Activated CD4-positive, alpha-beta T cell treated with anti-CD3 and anti-CD28 coated beads, Interleukin-2, amount 50 U/mL, for 1 hour (primary cell): ENCODE results near the gene JTB.
"Not testable (repeated sequence)": the region's sequence is repeated elsewhere in the genome, so short reads cannot be mapped to it uniquely, and the experiment has no call there.

Source experiments
- DNase-seq: peaks from one replicate; pipeline ENCODE4 v3.0.0-alpha.2; 2020

JTB gene

DNA sequence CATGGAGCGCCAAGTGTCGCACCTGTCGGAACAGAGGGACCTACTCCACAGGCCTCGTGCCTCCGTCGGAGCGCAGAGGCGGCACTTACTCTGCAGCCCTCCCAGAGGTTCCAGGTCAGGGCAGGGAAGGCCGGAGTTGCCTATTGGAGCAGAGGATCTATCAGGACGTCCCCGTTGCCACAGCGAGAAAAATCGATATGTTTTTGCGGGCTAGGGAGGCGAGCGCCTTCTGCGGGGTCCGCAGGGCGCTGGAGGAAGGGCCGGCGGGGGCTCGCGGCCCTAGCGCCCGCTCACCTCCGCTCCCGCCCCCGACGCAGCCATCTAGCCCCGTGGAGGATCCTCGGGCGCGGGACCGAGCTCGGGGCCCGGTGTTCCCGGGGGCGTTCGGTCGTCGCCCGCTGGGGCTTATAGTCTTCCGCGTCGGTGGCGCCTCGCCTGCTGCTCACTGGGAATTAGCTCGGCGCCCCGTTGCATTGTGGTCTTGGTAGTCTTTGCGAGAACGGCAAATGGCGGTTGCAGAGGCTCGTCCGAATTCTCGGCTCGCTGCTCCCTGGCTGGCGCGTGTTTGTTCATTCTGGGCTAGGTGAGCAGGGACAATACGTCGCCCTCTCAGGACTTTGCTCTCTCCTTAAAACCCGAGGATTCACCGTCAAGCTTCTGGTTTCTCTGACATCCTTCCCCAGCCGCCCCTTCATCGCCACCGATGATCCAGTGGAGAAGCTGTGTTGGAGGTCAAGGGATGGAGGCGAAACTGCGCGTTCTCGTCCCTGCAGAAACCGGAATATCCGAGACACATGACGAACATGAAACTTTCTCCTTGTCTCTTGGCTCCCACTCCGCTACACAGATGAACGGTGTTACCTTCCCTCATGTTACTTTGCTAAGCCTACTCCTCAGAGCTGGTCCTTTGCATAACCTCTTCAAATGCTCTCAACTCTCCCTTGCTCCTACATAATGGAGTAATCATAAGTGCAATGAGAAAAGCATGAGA is at the start of gene JTB:
JTB (minus strand) TSS at position 425 of the 991 bp plus-strand sequence; CDS start at position 3, 422 bp downstream.
- peak; percentile 85 for DNase-seq

DNA sequence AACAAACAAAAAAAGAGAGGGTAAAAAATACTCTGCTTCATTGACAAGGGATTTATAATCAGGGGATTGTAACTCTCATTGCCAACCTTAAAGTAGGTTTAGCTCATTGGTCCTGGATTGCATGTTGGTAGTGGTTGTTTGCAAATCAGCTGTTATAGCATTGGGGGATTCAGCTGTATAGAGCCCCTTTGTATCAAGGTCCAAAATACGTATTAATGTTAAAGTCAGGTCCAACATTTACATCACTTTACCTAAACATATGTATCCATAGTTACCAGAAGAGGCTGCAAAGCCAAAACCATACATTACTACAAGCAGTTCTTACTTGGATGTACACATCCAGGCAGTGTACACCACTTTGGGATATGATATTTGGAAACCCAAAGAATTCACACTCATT is 42.5 kb upstream of the JTB start:
- no peak for DNase-seq

DNA sequence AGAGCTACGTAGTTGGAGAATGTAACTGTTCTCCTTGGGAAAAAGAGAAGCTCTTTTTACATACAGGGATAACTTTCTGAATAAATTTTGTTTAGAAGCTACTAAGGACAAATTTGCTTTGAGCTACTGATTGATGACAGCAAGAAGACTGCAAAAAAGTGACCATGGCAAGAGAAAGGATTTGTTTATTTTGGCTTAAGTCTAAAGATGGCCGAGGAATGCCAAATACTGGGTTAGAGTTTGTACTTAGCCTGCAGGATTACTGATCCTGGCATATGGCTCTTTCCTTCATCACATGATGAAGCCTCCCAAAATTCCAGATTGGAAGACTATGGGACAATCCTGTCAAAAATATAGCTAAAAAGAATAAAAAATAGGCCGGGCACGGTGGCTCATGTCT is 41.8 kb upstream of the JTB start:
- no peak for DNase-seq

DNA sequence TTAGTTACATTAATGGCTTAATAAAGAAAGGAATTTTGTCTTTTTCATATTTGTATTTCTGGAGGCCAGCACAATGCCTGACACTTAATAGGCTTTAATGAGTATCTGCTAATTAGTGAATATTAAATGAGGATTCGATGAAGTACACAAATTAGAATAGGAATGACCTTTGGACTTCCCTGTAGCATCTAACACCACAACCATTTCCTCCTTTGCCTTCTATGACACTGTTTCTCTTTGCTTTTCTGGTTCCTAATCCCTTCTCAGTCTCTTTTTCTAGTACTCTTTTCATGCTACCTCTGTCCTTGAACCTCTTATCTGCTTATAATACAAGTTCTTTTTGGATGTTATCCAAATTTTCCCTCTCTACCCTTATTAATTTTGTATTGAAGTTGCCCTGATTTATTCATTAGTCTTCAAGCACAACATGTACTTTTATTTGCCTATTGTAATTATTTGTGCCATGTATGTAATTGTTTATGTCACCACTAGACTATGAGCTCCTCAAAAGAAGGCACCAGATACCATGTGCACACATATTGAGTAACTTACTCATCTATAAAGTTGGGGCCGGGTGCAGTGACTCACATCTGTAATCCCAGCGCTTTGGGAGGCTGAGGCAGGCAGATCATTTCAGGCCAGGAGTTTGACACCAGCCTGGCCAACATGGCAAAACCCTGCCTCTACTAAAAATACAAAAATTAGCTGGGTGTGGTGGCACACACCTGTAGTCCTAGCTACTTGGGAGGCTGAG is 36.9 kb upstream of the JTB start:
- DNase-seq, result no peak

DNA sequence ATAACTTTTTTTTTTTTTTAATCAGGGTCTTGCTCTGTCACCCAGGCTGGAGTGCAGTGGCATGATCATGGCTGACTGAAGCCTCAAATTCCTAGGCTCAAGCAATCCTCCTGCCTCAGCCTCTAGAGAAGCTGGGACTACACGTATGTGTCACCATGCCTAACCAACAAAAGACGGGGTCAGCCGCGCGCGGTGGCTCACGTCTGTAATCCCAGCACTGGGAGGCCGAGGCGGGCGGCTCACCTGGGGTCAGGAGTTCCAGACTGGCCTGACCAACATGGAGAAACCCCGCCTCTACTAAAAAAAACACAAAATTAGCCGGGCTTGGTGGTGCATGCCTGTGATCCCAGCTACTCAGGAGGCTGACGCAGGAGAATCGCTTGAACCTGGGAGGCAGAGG is 35.1 kb upstream of the JTB start:
- not testable (repeated sequence) for DNase-seq

DNA sequence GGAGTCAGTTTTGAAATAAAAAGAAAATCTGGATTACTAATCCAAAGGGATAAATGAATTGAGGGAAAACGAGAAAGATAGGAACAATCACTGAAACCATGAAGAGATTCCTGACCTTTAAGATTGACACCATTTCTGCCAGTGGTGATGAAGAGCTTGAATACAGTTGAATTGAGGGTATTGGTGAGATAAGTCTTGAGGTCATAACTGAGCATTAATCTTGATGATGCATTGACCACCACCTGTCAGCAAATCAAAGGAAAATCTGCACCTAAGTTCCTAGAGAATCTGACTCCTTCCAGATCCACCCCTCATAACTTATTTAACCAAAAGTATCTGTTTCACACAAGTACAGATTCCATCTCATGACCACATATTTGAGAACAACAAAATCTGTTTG is 34.7 kb upstream of the JTB start:
- no peak for DNase-seq

DNA sequence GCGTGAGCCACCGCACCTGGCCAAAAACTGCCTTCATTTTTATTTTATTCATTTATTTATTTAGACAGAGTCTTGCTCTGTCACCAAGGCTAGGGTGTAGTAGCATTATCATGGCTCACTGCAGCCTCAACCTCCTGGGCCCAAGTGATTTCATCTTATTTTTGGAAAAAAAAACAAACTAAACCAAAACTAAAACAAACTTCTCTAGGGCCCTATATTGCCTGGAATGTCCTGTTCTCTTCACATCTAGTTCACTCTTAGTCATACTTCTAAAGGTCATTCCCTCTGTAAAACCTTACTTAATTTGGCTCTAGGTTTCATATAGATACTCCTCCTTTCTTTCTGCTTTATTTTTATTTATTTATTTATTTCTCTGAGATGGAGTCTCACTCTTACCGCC is 28.7 kb upstream of the JTB start:
- DNase-seq, result no peak

DNA sequence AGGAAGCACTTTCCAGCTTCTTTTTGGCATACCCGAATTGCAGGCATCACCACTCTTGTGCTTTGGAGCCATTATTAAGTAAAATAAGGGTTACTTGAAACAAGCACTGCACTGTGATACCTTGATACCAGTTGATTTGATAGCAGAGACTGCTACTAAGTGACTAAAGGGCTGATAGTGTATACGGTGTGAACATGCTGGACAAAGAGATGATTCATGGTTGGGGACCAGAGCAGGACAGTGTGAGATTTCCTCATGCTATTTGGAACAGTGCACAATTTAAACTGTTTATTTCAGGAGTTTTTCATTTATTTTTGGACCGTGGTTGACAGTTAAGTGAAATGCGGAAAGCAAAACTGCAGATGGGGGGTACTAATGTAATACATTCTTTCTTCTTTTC is 22.9 kb upstream of the JTB start:
- DNase-seq, result no peak

DNA sequence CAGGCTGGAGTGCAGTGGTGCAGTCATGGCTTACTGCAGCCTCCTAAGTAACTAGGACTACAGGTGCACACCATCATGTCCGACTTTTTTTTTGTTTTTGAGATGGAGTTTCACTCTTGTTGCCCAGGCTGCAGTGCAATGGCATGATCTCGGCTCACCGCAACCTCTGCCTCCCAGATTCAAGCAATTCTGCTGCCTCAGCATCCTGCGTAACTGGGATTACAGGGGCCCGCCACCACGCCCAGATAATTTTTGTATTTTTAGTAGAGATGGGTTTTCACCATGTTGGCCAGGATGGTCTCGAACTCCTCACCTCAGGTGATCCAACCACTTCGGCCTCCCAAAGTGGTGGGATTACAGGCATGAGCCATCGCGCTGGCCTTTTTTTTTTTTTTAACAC is 19.4 kb upstream of the JTB start:
- not testable (repeated sequence) for DNase-seq

DNA sequence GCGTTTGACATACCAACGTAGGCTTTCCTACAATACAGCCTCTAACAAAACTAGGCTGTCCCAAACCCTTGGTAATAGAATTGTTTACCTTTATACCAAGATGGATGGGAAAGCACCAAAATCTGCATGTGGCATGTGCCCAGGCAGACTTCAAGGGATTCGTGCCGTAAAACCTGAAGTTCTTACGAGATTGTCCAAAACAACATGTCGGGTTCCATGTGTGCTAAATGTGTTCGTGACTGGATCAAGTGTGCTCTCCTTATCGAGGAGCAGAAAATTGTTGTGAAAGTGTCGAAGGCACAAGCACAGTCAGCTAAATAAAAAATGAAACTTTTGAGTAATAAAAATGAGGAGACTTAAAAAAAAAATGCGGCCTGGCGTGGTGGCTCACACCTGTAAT is 18.2 kb upstream of the JTB start:
- no peak for DNase-seq

DNA sequence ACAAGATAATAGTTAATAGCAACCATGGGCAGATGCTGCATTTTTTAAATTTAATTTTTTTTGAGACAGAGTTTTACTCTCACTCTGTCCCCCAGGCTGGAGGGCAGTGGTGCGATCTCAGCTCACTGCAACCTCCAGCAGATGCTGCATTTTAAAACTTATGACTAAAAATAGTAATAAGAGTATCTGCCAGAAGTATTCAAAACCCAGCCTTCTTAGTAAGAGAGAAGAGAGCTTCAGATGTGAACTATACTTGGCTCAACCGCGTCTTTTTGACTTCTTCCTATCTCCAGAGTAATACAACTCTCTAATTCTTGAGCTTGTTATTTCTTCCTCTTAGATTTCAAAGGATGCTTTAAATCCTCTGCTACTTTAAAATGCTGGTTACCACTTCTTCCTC is 17.7 kb upstream of the JTB start:
- DNase-seq, result no peak

DNA sequence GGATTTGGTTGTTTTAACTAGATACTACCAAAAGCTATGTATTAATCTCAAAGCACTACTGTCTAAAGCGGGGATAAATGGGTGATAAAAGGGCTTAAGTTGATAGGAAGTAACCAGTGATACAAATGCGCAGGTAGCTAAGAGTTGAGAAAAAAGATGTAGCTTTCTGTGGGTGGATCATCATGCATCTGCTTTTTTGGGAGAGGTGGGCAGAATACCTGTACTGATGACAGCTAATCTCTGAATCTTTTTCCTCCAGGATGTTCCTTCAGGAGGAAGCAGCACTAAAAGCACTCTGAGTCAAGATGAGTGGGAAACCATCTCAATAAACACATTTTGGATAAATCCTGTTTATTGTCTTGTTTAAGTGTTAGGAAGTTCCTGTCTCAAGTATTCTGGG is 14.3 kb upstream of the JTB start:
- DNase-seq, result no peak

DNA sequence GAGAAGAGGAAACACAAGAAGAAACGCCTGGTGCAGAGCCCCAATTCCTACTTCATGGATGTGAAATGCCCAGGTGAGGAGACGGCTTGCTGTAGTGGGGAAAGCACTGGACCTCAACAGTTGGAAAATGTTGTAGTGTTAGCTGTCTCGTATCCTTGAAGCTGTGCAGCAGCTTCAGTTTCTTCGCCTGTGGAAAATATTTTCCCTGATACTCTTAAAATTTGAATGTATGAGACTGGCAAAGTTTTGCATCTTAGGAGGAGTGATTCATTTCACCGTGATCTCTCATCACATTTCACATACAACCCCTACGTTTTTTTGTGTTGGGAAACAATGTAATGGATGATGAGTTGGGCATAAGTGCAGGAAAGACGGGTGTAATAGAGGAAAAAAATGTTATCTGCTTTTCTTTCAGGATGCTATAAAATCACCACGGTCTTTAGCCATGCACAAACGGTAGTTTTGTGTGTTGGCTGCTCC is 13.7 kb upstream of the JTB start:
- DNase-seq, result no peak

DNA sequence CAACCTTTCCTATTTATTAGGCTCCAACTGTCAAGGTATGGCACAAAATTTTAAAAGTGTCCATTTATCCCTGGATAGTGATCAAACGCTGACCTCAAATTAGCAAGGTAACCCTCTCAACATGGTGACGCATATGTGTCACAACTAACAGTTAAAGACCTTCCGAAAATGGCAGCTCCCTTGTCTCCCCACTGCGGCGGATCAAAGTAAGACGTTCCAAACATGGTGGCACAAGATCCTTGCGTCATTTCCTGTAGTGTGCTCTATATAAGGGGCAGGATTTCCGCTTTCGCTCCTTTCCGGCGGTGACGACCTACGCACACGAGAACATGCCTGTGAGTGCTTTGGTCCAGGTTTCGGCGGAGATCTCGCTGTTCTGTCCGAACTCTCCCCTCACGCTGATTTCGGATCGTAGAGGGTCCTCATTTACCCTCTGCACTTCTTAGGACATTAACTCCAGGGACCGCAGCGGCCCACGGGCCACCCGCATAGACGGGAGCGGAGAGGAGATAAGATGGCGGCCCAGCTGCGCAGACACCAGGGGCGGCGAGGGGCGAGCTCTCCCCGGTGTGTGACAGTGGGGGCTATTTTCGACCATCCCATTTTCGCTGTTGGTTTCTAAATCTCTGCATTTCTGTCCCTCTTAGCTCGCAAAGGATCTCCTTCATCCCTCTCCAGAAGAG is 13.1 kb upstream of the JTB start, which contains the start of gene RPS27:
RPS27 (plus strand) TSS at position 295 of the 683 bp plus-strand sequence; CDS start at position 330, 35 bp downstream.
- peak; percentile 80 for DNase-seq

DNA sequence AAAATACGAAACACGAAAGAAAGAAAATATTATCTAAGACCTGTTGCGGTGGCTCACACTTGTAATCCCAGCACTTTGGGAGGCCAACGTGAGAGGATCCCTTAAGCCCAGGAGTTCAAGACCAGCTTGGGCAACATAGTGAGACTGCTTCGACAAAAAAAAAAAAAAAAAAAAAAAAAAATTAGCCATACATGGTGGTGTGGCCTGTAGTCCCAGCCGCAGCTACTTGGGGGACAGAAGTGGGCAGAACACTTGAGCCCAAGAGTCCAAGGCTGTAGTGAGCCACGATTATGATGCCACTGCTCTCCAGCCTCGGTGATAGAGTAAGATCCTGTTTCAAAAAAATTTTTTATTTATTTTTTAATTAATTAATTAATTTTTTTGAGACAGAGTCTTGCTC is 10.1 kb upstream of the JTB start:
- no peak for DNase-seq

DNA sequence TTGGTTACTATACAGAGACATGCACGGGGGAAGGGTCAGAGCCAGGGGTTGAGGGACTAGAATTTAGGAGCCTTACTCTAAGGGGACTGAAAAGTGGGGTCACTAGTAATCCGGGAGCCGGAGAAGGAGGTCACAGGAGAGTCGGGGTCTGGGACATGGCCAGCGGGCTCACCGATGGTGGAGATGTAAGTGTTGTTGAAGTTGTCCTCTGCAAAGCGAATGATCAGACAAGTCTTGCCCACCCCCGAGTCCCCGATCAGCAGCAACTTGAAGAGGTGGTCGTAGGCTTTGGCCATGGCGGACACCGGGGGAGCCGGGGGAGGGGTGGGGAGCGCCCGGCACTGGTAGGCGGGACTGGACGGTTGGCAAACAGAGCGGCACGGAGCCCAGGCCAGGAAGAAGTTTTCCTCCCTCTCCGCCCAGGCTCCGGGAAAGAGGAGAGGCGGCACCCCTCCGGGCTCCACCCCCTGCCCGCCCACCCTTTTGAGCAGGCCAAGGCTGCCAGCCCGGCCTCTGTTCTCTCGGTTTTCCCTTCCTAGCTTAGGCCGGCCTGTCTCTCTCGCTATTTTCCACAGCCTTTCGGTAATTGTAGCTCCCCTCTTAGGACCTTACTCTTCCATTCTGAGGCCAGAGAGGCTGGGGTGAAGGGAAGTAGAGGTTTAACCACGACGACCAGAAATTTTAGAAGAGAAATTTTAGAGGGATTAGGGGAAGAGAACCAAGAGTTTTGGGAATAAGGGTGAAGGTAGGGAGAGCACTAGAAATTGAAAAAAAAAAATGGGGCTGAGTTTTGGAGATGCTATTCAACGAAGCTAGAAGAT is 8.7 kb upstream of the JTB start, which contains the start of gene RAB13:
RAB13 (minus strand) TSS at position 399 of the 821 bp plus-strand sequence; CDS start at position 296, 103 bp downstream.
- no peak for DNase-seq

DNA sequence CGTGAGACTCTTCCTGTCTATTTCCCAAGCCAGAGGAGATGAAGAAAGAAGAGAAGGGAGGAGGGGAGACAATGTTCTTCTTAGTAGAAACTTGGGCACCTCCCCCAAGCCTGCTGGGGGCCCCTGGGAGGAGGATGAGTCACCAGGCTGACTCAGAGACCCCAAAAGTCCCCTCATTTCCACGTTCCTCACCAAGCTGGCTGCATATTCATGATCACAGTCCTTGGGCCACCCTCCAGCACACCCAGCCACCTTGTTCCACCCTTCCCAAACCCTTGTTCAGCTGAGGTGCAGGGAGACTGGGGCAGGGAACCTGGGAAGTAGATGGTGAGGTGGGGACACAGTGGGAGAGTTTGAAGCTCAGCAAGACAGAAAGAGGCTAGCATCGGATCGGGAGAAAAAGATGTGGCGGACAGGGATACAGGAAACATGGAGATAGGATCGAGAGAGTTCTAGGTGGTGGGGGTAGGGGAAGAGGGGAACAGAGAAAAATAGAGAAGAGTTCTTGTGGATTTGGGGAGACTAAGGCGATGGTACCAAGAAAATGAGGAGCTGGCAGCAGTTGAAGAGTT is 8.0 kb upstream of the JTB start:
- no peak for DNase-seq

DNA sequence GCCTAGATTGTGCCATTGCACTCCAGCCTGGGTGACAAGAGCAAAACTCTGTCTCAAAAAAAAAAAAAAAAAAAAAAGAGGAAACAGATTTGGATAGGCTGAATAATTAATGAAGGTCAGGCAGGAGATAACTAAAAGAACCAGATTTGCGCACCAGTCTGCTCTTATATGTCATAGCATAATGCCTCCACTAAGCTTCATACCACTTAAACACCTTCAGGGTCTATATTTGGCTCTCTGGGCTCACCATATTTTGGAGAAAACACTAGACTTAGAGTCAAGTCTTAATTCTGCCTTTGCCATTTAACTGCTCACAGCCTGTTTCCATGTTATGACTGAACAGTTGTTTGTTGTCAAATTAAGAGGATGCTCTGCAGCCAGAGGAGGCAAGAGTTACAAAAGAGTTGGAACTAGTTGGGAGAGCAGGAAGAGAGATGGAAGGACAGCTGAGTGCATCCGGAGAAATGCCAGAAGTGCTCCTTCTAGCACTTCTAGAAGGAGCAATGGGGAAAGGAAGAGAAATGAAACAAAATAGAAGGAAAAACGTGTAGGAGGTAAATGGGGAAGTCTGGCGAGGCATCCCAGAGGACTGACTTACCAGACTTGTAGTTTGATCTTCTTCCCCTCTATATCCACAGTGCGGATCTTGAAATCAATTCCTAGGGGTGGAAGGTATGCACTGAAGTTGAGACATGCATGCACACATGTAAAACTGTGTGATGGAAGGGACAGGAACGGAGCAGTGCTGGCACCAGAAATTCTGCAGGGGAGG is 6.8 kb upstream of the JTB start:
- no peak for DNase-seq

DNA sequence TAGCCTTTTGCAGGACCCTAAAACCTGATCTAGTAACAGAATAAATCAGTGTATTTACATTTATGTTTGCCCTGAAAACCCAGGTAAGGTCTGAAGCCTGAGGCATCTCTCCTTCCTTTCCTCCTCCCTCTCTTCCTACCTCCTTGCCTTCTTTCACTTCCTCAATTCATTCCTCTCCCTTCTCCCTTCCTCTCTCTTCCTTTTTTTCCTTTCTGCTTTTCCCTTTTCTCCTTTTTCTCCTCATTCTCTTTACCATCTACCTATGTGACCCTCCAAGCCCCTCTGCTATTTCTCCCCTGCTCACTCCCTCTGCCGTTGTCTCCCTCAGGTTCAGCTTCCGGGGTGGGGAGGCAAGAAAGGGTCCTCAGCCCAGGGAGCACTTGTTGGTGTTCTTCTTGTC is 4.3 kb upstream of the JTB start:
- not testable (repeated sequence) for DNase-seq

DNA sequence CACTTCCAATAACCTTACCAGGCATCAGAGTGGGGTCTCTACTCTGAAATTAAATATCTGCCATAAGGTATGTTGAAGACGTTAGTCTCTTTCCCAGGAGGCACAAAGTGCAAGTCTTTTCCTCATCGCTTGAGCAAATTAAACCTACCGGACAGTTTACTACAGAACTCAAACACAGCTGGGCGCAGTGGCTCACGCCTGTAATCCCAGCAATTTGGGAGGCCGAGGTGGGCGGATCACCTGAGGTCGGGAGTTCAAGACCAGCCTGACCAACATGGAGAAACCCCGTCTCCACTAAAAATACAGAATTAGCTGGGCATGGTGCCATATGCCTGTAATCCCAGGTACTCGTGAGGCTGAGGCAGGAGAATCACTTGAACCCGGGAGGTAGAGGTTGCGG is 1.6 kb upstream of the JTB start:
- not testable (repeated sequence) for DNase-seq
